Measurements from ENCODE around the gene CIP2A. TPM values are rescaled to one million over a fixed set of nuclear protein-coding genes. Genes with fewer than 3 reads are reported as not detected.

The CIP2A gene
- total RNA-seq, 1 experiment from 2014 or later: 26.9 TPM

- H3K4me1 ChIP-seq: peaks cover 20% of the 10 kb centered on the region
- TF ChIP-seq CTCF (IDR thresholded peaks at IDR 0.05; ENCODE audit: insufficient read depth in 1 of 2, low read depth in 1 of 2, low read length in 1 of 2, severe bottlenecking in 1 of 2, unreplicated experiment in 1 of 2): no peak
Measured at GRCh38 chr3:108602935-108603294, 13.7 kb upstream of the CIP2A start.

GRCh38 chr3:108602249-108602934 is 13.2 kb upstream of the CIP2A start:
- no peaks in the 10 kb centered on the region for H3K36me3 Mint-ChIP-seq (ENCODE audit: insufficient read depth, unreplicated experiment)
- peak overlapping the region; percentile 31 for H3K27ac Mint-ChIP-seq (ENCODE audit: unreplicated experiment)
- H3K27me3 Mint-ChIP-seq (ENCODE audit: insufficient read depth, unreplicated experiment): no peaks in the 10 kb centered on the region
- H3K9me3 ChIP-seq: no peaks in the 10 kb centered on the region
- H3K27me3 ChIP-seq (replicated peaks; ENCODE audit: control insufficient read depth, insufficient read depth, low read length): no peaks in the 10 kb centered on the region
- no peak overlapping the region for H3K4me3 Mint-ChIP-seq (ENCODE audit: unreplicated experiment)
- intact Hi-C loops (cut with micrococcal nuclease; ENCODE audit: unreplicated experiment): no loop called here
- no TSS peak for BruUV-seq (replicated peaks)
- CTCF ChIA-PET: no interaction called here
- no peak for TF ChIP-seq CTCF (IDR thresholded peaks at IDR 0.05; ENCODE audit: insufficient read depth in 1 of 2, low read depth in 1 of 2, low read length in 1 of 2, severe bottlenecking in 1 of 2, unreplicated experiment in 1 of 2)
- H3K4me1 Mint-ChIP-seq (ENCODE audit: low read depth, unreplicated experiment): peaks cover 12% of the 10 kb centered on the region
- no peak overlapping the region for H3K4me3 ChIP-seq (ENCODE audit: low read depth, low read length)
- no peaks in the 10 kb centered on the region for H3K9me3 Mint-ChIP-seq (ENCODE audit: unreplicated experiment)
- peak in 1 of 2 experiments; percentile 8 for DNase-seq
- POLR2A ChIA-PET: interaction anchor here (1.8 kb wide), 1 partner anchor 13 kb away, joined by 12 read pairs; the partner anchor contains the start of genes CIP2A and DZIP3
- peaks cover 20% of the 10 kb centered on the region for H3K4me1 ChIP-seq
- H3K36me3 ChIP-seq (ENCODE audit: control insufficient read depth, insufficient read depth, low read length): no peaks in the 10 kb centered on the region

More at GRCh38 chr3:108602935-108603294, 13.7 kb upstream of the CIP2A start:
- no peaks in the 10 kb centered on the region for H3K36me3 ChIP-seq (ENCODE audit: control insufficient read depth, insufficient read depth, low read length)
- H3K4me3 Mint-ChIP-seq (ENCODE audit: unreplicated experiment): no peak overlapping the region
- ChIA-PET POLR2A (interaction anchor here (1.8 kb wide), 1 partner anchor 14 kb away, joined by 12 read pairs; the partner anchor contains the start of genes CIP2A and DZIP3), CTCF (no interaction called here)
- H3K9me3 Mint-ChIP-seq (ENCODE audit: unreplicated experiment): no peaks in the 10 kb centered on the region
- no TSS peak for BruUV-seq (replicated peaks)
- H3K27me3 Mint-ChIP-seq (ENCODE audit: insufficient read depth, unreplicated experiment): no peaks in the 10 kb centered on the region
- no peak for DNase-seq
- H3K36me3 Mint-ChIP-seq (ENCODE audit: insufficient read depth, unreplicated experiment): no peaks in the 10 kb centered on the region
- H3K27ac Mint-ChIP-seq (ENCODE audit: unreplicated experiment): peak overlapping the region; percentile 31
- no peaks in the 10 kb centered on the region for H3K27me3 ChIP-seq (replicated peaks; ENCODE audit: control insufficient read depth, insufficient read depth, low read length)
- no peak overlapping the region for H3K4me3 ChIP-seq (ENCODE audit: low read depth, low read length)
- H3K9me3 ChIP-seq: no peaks in the 10 kb centered on the region
- intact Hi-C loops (cut with micrococcal nuclease; ENCODE audit: unreplicated experiment): no loop called here
- H3K4me1 Mint-ChIP-seq (ENCODE audit: low read depth, unreplicated experiment): peaks cover 12% of the 10 kb centered on the region

DNA sequence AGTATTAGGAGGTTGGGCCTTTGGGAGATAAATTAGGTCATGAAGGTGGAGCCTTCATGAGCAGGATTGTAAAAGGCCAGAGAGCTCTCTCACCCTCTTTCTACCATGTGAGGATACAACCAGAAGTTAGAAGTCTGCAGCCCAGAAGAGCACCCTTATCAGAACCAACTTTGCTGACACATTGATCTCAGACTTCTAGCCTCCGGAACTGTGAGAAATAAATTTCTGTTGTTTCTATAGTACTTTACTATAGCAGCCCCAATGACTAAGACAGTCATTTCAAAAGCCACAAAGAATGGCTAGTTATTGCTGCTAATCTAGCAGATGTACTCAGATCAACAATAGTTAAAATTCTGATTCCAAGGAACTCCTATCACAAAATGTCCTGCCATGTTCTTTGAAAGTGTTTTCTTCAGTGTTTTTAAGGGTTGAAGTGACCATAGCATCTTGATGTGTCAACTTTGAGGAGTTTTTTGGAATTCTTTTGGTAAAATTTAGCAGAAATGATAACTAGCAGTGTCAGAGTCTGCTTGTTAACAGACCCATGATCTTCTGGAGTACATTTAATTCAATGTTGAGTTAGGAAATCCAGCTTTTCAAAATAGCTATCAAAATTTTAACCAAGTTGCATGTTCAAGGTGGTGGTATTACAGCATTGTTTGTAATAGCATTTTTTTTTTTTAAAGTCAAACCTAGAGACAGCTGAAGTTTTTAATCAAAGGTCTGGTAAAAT is 10.6 kb upstream of the CIP2A start:
- no peak for DNase-seq
- no TSS peak for BruUV-seq (replicated peaks)
- no peaks in the 10 kb centered on the region for H3K27me3 ChIP-seq (replicated peaks; ENCODE audit: control insufficient read depth, insufficient read depth, low read length)
- ChIA-PET POLR2A (no interaction called here), CTCF (no interaction called here)
- Mint-ChIP-seq H3K4me3 (ENCODE audit: unreplicated experiment) (no peak overlapping the region), H3K27ac (ENCODE audit: unreplicated experiment) (no peak overlapping the region), H3K27me3 (ENCODE audit: insufficient read depth, unreplicated experiment) (no peaks in the 10 kb centered on the region), H3K9me3 (ENCODE audit: unreplicated experiment) (no peaks in the 10 kb centered on the region), H3K4me1 (ENCODE audit: low read depth, unreplicated experiment) (peaks cover 12% of the 10 kb centered on the region), H3K36me3 (ENCODE audit: insufficient read depth, unreplicated experiment) (no peaks in the 10 kb centered on the region)
- H3K4me3 ChIP-seq (ENCODE audit: low read depth, low read length): no peak overlapping the region
- intact Hi-C loops (cut with micrococcal nuclease; ENCODE audit: unreplicated experiment): no loop called here
- no peak for TF ChIP-seq CTCF (IDR thresholded peaks at IDR 0.05; ENCODE audit: insufficient read depth in 1 of 2, low read depth in 1 of 2, low read length in 1 of 2, severe bottlenecking in 1 of 2, unreplicated experiment in 1 of 2)
- no peaks in the 10 kb centered on the region for H3K9me3 ChIP-seq
- H3K36me3 ChIP-seq (ENCODE audit: control insufficient read depth, insufficient read depth, low read length): no peaks in the 10 kb centered on the region
- peaks cover 20% of the 10 kb centered on the region for H3K4me1 ChIP-seq

Measured in Caco-2 (cell line).